Endothelial cell of umbilical vein (primary cell): ENCODE results near the gene DOCK4. TPM values are rescaled to one million over a fixed set of nuclear protein-coding genes. Genes with fewer than 3 reads are reported as not detected.

Experiments used
- BruUV-seq: library from RNA; stranded (reverse); fragments of 400-500 nt; replicated peaks from 2 replicates; lab custom pipeline; 2021; lab: Mats Ljungman, UMichigan
- CTCF ChIA-PET: fragments of 300-600, 350-600 bp; sonication (Branson Sonifier 250); formaldehyde crosslinking; loops from one replicate; lab custom pipeline; 2021; ENCODE audit warnings: antibody characterized with exemption, inconsistent platforms; lab: Charles Lee
- POLR2A ChIA-PET: fragments of 300-600, 350-600 bp; sonication (Branson Sonifier 250); formaldehyde crosslinking; loops from one replicate; lab custom pipeline; 2021; ENCODE audit warnings: antibody characterized with exemption, inconsistent platforms; lab: Charles Lee
- DNase-seq: peaks from one replicate; pipeline ENCODE4 v3.0.0-alpha.2; 2011; ENCODE audit warnings: low read depth, low spot score
- FAIRE-seq: peaks from 2 replicates; lab custom pipeline; 2011; peaks lifted over from hg19 to GRCh38; lab: Jason Lieb, UNC
- H2AFZ ChIP-seq: 2 replicates; pipeline ENCODE4 v1.6.0; 2012; ENCODE audit warnings: low read depth, low read length, control low read depth, inconsistent platforms
- H3K27ac ChIP-seq: 2 replicates; pipeline ENCODE4 v1.5.1; 2011; ENCODE audit warnings: low read depth, mild to moderate bottlenecking, control low read depth, low read length, moderate library complexity; ENCODE audit not compliant: insufficient read depth
- H3K27me3 ChIP-seq, 2 experiments: 2 replicates each; pipeline versions ENCODE4 v1.6.0 to v1.6.1; 2011; ENCODE audit warnings: low read length in 2 of 2, mixed read lengths in 1 of 2; ENCODE audit not compliant: control insufficient read depth in 2 of 2, insufficient read depth in 2 of 2
- H3K36me3 ChIP-seq, 2 experiments: 2 replicates in 1 of 2; 3 replicates in 1 of 2; pipeline ENCODE4 v1.5.1; 2011; ENCODE audit warnings: low read length in 2 of 2, mild to moderate bottlenecking in 1 of 2, moderate library complexity in 1 of 2; ENCODE audit not compliant: control insufficient read depth in 2 of 2, insufficient read depth in 2 of 2; ENCODE audit errors: extremely low read depth in 1 of 2
- H3K4me1 ChIP-seq: 3 replicates; pipeline ENCODE4 v1.5.1; 2011; ENCODE audit warnings: mild to moderate bottlenecking, low read length; ENCODE audit not compliant: control insufficient read depth, insufficient read depth; ENCODE audit errors: extremely low read depth
- H3K4me2 ChIP-seq: 2 replicates; pipeline ENCODE4 v1.6.1; 2011; ENCODE audit warnings: low read length, control low read depth, mixed read lengths; ENCODE audit not compliant: insufficient read depth
- H3K4me3 ChIP-seq, 3 experiments: fragments of 200-600 bp in 1 of 3; sonication (generic), shearing (Covaris generic) in 1 of 3; replicated peaks in 1 of 3; 2 replicates each; pipeline ENCODE4 v1.5.1; 2011 to 2016; ENCODE audit warnings: control low read depth in 3 of 3, low read length in 3 of 3, mild to moderate bottlenecking in 2 of 3, inconsistent platforms in 1 of 3, low read depth in 1 of 3, moderate library complexity in 1 of 3; ENCODE audit not compliant: insufficient read depth in 1 of 3
- H3K79me2 ChIP-seq: 2 replicates; pipeline ENCODE4 v1.6.0; 2012; ENCODE audit warnings: low read length, inconsistent platforms; ENCODE audit not compliant: control insufficient read depth, insufficient read depth
- H3K9ac ChIP-seq: replicated peaks from 2 replicates; pipeline ENCODE3; 2011; ENCODE audit warnings: low read length, control low read depth; ENCODE audit not compliant: insufficient read depth; ENCODE audit errors: extremely low read depth
- H3K9me1 ChIP-seq: replicated peaks from 3 replicates; pipeline ENCODE4 v1.6.0; 2011; ENCODE audit warnings: mild to moderate bottlenecking, low read length; ENCODE audit not compliant: control insufficient read depth, insufficient read depth; ENCODE audit errors: extremely low read depth
- H3K9me3 ChIP-seq: replicated peaks from 2 replicates; pipeline ENCODE4 v1.5.1; 2012; ENCODE audit warnings: low read length, inconsistent platforms; ENCODE audit not compliant: control insufficient read depth, insufficient read depth
- H4K20me1 ChIP-seq: replicated peaks from 2 replicates; pipeline ENCODE3; 2011; ENCODE audit warnings: mild to moderate bottlenecking, low read length; ENCODE audit not compliant: control insufficient read depth, insufficient read depth; ENCODE audit errors: extremely low read depth
- EZH2 ChIP-seq: IDR thresholded peaks from 2 replicates; pipeline ENCODE4 v1.6.1; 2012; ENCODE audit warnings: borderline replicate concordance, low read depth, mild to moderate bottlenecking, moderate library complexity, low read length, inconsistent platforms; ENCODE audit not compliant: severe bottlenecking
- FOS ChIP-seq: IDR thresholded peaks from 2 replicates; pipeline ENCODE4 v1.6.1; 2011; ENCODE audit warnings: mild to moderate bottlenecking, low read length, moderate library complexity, borderline replicate concordance; ENCODE audit not compliant: insufficient read depth
- GATA2 ChIP-seq: IDR thresholded peaks from 2 replicates; pipeline ENCODE4 v1.7.0; 2011; ENCODE audit warnings: low read depth, mild to moderate bottlenecking, moderate library complexity, mixed read lengths, low read length; ENCODE audit not compliant: insufficient read length, insufficient read depth
- JUN ChIP-seq: IDR thresholded peaks from 2 replicates; pipeline ENCODE4 v1.6.1; 2011; ENCODE audit warnings: borderline replicate concordance, low read depth; ENCODE audit not compliant: insufficient read length, insufficient read depth
- MYC ChIP-seq: IDR thresholded peaks from one replicate; pipeline ENCODE4 v1.6.1; 2011; ENCODE audit warnings: mild to moderate bottlenecking, low read depth, low read length
- POLR2A ChIP-seq: IDR thresholded peaks from 2 replicates; pipeline ENCODE4 v1.6.1; 2012; ENCODE audit warnings: low read depth, mild to moderate bottlenecking, control low read depth, low read length
- POLR2AphosphoS5 ChIP-seq: IDR thresholded peaks from 2 replicates; pipeline ENCODE4 v1.6.1; 2012; ENCODE audit warnings: low read depth, mild to moderate bottlenecking, control low read depth, low read length, moderate library complexity; ENCODE audit not compliant: insufficient read depth
- dilution Hi-C: fragments of 300-500 bp; cut with MboI; formaldehyde crosslinking; loops from one replicate; pipeline ENCODE4 v1.15.0; 2019; ENCODE audit warnings: low sequenced_read_pairs; ENCODE audit not compliant: extremely low pct_ligation_motif_present
- intact Hi-C: fragments of 100-400 bp; cut with micrococcal nuclease; formaldehyde crosslinking; loops from one replicate; pipeline ENCODE4 v1.10.0; 2022
- polyA plus RNA-seq, 4 experiments: library from polyadenylated mRNA; depleted of rRNA in 3 of 4; stranded (reverse) in 3 of 4; unstranded in 1 of 4; fragments of >200 nt; gene quantifications; 2 replicates each; pipeline versions ENCODE4 v1.2.1 to v1.2.3, GENCODE V29; 2011 to 2012; ENCODE audit warnings: missing spikeins in 1 of 4
- total RNA-seq: library from RNA; stranded (reverse); gene quantifications from 2 replicates; pipeline ENCODE4 v1.2.3, GENCODE V29; 2021
- TF ChIP-seq, protein P1 (sequence below), 2 donors: IDR thresholded peaks; 1 replicate in 1 of 2; 2 replicates in 1 of 2; pipeline ENCODE4 v1.5.1; 2011; ENCODE audit warnings: low read length in 2 of 2, mild to moderate bottlenecking in 2 of 2, moderate library complexity in 2 of 2, control low read depth in 1 of 2, inconsistent platforms in 1 of 2, low read depth in 1 of 2; ENCODE audit not compliant: insufficient read depth in 1 of 2; ENCODE audit errors: extremely low read depth in 1 of 2
- TF ChIP-seq, protein P2 (sequence below): IDR thresholded peaks from 2 replicates; pipeline ENCODE4 v1.6.1; 2011; ENCODE audit not compliant: insufficient read depth, insufficient read length

Gene DOCK4
- total and polyA plus RNA-seq, 2 donors (not counting 3 experiments of a cell fraction or from before 2014, with no cell fraction given) = 47.4 to 164 TPM

DNA sequence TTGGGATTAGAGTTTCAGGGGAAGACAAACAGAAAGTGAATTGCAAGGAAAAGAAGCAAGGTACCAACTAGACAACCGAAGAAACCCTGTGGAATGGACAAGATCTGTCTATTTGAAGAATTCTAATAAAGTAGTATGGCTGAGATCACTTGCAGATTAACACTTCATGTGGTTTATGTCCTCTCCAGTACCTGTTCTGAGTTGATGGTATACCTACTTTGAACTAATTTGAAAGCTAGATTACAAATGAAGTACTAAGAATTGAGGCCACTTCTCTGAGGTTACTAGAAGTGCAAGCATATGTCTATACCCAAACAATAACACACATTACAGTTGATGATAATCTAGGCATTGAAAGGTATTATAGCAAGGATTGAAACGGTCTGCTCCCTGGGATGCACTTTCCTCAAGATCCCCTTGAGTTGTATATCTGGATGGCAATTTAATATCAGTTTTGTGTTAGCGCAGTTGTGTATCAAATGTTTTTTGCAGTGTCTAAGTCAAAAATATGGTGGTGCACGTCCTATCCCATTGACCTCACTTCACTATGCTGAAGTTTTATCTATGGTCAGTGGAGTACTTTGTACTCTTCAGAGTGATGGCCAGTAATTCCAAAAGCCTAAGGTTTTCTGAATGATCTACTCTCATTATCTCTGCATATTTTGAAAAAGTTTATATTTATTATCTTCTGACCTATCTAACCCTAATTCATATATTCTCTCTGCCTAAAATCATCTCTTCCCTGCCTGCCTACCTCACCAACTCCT is 26.2 kb upstream of the DOCK4 start:
- no peak overlapping the region for H2AFZ ChIP-seq
- no peaks in the 10 kb centered on the region for H3K27me3 ChIP-seq
- H4K20me1 ChIP-seq = no peaks in the 10 kb centered on the region
- no peaks in the 10 kb centered on the region for H3K36me3 ChIP-seq
- ChIA-PET CTCF (no interaction called here), POLR2A (no interaction called here)
- H3K9ac ChIP-seq = no peak overlapping the region
- no peak overlapping the region for H3K27ac ChIP-seq
- H3K4me1 ChIP-seq = no peaks in the 10 kb centered on the region
- no peaks in the 10 kb centered on the region for H3K9me1 ChIP-seq
- H3K79me2 ChIP-seq = peaks cover 4% of the 10 kb centered on the region
- FAIRE-seq (no peak), DNase-seq (no peak)
- TF ChIP-seq JUN = no peak
- TF ChIP-seq POLR2A = no peak
- TF ChIP-seq, protein P1, sequence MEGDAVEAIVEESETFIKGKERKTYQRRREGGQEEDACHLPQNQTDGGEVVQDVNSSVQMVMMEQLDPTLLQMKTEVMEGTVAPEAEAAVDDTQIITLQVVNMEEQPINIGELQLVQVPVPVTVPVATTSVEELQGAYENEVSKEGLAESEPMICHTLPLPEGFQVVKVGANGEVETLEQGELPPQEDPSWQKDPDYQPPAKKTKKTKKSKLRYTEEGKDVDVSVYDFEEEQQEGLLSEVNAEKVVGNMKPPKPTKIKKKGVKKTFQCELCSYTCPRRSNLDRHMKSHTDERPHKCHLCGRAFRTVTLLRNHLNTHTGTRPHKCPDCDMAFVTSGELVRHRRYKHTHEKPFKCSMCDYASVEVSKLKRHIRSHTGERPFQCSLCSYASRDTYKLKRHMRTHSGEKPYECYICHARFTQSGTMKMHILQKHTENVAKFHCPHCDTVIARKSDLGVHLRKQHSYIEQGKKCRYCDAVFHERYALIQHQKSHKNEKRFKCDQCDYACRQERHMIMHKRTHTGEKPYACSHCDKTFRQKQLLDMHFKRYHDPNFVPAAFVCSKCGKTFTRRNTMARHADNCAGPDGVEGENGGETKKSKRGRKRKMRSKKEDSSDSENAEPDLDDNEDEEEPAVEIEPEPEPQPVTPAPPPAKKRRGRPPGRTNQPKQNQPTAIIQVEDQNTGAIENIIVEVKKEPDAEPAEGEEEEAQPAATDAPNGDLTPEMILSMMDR (IDR thresholded peaks at IDR 0.05; ENCODE audit: extremely low read depth in 1 of 2, insufficient read depth in 1 of 2, low read depth in 1 of 2, low read length in 2 of 2) = no peak
- BruUV-seq = no TSS peak
- H3K9me3 ChIP-seq = no peaks in the 10 kb centered on the region
- intact Hi-C loops = no loop called here
- dilution Hi-C loops = no loop called here
- no peak overlapping the region for H3K4me3 ChIP-seq
- no peak overlapping the region for H3K4me2 ChIP-seq

DNA sequence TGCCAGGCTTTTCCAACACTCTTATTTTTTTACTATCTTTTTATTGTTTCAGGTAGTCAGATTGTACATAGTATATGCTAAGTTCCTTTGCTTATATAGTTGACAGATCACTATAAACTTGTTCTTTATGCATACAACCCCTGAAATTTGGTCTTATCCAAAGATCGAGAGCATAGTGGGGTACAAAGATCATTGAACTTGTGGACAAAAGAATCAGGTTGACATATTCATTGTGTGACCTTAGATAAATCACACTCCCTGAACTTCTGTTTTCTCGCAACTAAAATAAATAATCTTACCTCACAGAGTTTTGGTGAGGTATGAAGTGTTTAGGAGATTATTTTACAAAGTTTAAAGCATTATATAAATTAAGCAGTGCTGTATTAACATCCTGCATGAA is 22.4 kb upstream of the DOCK4 start:
- H3K9me1 ChIP-seq = no peaks in the 10 kb centered on the region
- H3K4me1 ChIP-seq = peaks cover 10% of the 10 kb centered on the region
- no peaks in the 10 kb centered on the region for H3K9me3 ChIP-seq
- peaks cover 3% of the 10 kb centered on the region for H4K20me1 ChIP-seq
- FAIRE-seq (no peak), DNase-seq (no peak)
- H2AFZ ChIP-seq = no peak overlapping the region
- intact Hi-C loops = no loop called here
- no peak overlapping the region for H3K27ac ChIP-seq
- peaks cover 5% of the 10 kb centered on the region for H3K79me2 ChIP-seq
- POLR2A ChIA-PET = no interaction called here
- H3K4me2 ChIP-seq = no peak overlapping the region
- H3K36me3 ChIP-seq = no peaks in the 10 kb centered on the region
- dilution Hi-C loops = no loop called here
- no peaks in the 10 kb centered on the region for H3K27me3 ChIP-seq
- no peak overlapping the region for H3K4me3 ChIP-seq
- no TSS peak for BruUV-seq
- TF ChIP-seq GATA2 = no peak
- no peak for TF ChIP-seq FOS
- no peak for TF ChIP-seq EZH2
- no peak for TF ChIP-seq POLR2A
- TF ChIP-seq, protein P2, sequence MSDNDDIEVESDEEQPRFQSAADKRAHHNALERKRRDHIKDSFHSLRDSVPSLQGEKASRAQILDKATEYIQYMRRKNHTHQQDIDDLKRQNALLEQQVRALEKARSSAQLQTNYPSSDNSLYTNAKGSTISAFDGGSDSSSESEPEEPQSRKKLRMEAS = no peak
- TF ChIP-seq POLR2AphosphoS5 = no peak
- no peak for TF ChIP-seq MYC
- TF ChIP-seq, protein P1 (IDR thresholded peaks at IDR 0.05; ENCODE audit: extremely low read depth in 1 of 2, insufficient read depth in 1 of 2, low read depth in 1 of 2, low read length in 2 of 2) = no peak
- no peak for TF ChIP-seq JUN
- no peak overlapping the region for H3K9ac ChIP-seq
- CTCF ChIA-PET = no interaction called here
